ENCODE measurements around the gene BMP7.

DNA sequence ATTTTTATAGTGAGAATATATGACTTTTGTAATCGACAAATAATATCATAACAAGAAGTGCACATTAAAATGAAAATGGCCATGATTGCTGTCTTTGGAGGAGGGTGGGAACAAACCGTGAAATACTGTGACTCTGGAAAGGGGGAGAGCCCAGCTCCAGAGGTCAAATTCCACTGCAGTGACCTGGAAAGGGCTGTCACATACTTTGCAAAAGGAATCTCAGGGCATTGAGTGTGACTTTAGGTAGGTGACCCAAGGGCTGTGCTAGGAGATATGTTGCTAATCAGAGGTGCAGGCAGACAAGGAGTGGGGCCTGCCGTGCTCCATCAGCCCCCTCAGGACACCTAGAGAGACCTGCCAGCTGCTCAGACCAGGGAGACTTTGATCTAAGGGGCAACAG is 28.1 kb upstream of the BMP7 start:
- no peak for TF ChIP-seq POLR2AphosphoS5 (IDR thresholded peaks at IDR 0.05)
- no peak for TF ChIP-seq POLR2A (IDR thresholded peaks at IDR 0.05)
- TF ChIP-seq, protein P1, sequence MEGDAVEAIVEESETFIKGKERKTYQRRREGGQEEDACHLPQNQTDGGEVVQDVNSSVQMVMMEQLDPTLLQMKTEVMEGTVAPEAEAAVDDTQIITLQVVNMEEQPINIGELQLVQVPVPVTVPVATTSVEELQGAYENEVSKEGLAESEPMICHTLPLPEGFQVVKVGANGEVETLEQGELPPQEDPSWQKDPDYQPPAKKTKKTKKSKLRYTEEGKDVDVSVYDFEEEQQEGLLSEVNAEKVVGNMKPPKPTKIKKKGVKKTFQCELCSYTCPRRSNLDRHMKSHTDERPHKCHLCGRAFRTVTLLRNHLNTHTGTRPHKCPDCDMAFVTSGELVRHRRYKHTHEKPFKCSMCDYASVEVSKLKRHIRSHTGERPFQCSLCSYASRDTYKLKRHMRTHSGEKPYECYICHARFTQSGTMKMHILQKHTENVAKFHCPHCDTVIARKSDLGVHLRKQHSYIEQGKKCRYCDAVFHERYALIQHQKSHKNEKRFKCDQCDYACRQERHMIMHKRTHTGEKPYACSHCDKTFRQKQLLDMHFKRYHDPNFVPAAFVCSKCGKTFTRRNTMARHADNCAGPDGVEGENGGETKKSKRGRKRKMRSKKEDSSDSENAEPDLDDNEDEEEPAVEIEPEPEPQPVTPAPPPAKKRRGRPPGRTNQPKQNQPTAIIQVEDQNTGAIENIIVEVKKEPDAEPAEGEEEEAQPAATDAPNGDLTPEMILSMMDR (IDR thresholded peaks at IDR 0.05): no peak

Data from sigmoid colon (tissue), 4 donors.